Embryonic facial prominence (tissue), 1 donor: Measurements from ENCODE around the gene RBP5.

ENCODE experiments used
- DNase-seq: peaks from one replicate; pipeline ENCODE4 v3.0.0-alpha.2; 2016; ENCODE audit errors: extremely low spot score

Gene RBP5

GRCh38 chr12:7101047-7101693 lies 27.5 kb downstream of the RBP5 start:
- DNase-seq = no peak

GRCh38 chr12:7100239-7100638 lies 28.4 kb downstream of the RBP5 start:
- no peak for DNase-seq

GRCh38 chr12:7099290-7099996 lies 29.2 kb downstream of the RBP5 start:
- no peak for DNase-seq

DNA sequence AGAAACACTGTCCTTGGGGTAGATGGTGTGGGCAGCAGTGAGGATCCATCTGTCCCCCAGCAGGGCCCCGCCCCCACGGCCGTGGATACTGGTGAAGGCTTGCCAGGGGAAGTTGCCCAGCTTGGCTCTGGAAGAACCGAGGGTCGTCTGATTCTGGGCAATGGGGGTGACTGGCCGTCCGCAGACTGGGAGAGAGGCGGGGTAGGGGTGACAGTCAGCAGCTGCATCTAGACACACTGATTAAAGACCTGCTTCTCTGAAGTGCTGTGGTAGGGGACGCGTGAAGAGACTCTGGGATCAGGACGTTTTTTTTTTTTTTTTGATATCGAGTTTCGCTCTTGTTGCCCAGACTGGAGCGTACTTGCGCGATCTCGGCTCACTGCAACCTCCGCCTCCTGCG lies 31.7 kb downstream of the RBP5 start:
- DNase-seq = no peak

DNA sequence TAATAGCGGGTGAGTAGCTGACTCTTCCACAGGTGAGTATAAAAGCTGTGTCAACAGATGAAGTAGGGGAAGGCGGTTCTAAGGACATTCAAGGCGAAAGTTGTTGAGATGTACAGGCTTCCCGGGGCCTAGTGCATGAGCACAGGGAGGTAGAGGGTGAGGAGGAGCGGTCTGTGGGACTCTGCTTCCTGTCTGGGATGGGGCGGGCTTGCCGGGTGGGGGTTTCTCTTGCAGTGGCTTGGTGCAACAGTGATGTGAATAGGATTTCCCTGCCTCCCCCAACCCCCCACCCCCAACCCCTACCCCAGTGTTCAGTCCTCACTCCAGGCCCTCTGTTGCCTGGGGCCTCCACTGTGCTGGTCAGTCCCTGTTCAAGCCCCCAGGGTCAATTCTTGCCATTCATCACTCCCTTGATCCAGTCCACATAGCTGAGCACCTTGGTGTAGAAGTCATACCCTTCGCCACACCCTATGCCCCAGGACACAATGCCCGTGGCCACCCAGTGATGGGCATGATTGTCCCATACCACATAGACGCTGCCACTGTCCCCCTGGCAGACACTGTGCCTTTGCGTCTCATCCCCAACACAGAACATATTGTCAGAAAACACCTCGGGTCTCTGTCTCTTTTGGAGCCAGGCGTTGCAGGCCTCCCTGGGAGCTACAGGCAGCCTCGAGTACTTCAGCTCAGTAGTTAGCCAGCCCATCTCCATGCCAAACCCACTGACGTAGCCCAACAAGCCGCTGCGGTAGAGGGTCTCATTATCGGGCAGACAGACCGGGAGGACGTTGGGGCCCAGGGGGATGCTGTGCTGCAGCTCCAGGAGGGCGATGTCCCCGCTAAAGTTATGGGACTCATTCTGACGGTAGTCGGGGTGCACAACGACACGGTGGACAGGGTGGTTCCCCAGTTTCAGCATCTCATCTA lies 32.4 kb downstream of the RBP5 start:
- DNase-seq = no peak

GRCh38 chr12:7093892-7094291 lies 34.8 kb downstream of the RBP5 start:
- no peak for DNase-seq

- no peak for DNase-seq
Observed at GRCh38 chr12:7093486-7093885, 35.2 kb downstream of the RBP5 start.

GRCh38 chr12:7092986-7093460 lies 35.7 kb downstream of the RBP5 start:
- DNase-seq = no peak

- peak; percentile 61 for DNase-seq
Observed at GRCh38 chr12:7092229-7092985, 36.3 kb downstream of the RBP5 start, which contains the start of gene C1R. Gene C1R (minus strand): TSS chr12:7092445. CDS start chr12:7092388, 57 bp downstream.

- no peak for DNase-seq
Observed at GRCh38 chr12:7091660-7092228, 36.9 kb downstream of the RBP5 start.

DNA sequence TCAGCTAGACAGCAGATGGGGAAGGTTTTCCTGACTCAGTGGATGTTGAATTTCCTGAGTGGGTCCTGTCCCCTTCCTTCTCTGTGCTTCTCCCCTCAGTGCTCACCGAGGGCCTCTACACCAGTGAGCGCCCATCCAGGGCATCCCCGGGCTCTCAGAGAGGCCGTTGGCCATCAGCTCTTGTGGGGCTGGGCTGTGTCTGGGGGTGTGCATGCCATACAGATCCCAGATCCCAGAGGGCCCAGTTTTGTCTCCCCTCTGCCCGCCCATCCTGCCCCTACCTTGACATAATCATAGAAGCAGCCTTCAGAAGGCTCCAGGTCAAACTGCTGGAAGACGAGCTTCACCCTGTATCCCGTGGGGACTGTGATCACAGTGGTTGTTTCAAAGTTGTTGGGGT lies 37.5 kb downstream of the RBP5 start:
- no peak for DNase-seq

DNA sequence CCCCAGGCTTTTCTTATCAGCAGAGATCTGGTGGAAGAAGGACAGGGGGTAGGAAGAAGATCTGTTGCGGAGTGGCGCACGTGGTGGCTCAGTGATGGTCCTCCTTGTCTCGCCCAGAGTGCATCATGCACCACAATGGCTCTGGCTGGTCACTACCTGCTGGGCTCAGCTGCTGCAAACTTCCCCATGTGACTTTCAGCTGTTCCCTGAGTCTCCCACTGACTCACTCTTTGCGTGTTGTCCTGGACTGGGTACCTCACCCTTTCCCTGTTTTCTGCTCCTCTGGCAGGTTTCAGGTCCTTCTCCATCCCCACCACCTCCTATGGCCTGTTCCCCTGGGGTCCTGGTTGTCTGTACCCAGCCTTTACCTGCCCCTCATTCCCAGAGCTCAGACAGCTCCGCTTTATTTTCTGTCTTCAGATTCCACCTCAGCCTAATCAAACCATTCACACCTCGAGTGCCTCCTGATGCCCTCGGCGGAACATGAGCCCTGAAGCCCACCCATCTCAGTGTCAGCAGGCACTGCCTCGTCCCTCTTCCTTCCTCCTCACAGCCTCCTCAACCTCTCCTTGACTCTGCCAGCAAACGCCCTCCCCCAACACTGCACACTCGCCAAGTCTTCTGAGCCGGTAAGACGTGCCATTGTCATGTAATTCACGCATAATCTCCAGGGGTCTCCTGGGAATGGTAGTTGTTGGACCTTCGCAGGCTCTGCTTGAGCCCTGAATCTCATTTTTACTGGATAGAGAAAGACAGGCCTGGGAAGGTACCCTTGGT lies 38.3 kb downstream of the RBP5 start:
- DNase-seq = no peak

- no peak for DNase-seq
Observed at GRCh38 chr12:7089196-7089871, 39.4 kb downstream of the RBP5 start.

GRCh38 chr12:7083125-7083524 lies 45.6 kb downstream of the RBP5 start:
- no peak for DNase-seq

DNA sequence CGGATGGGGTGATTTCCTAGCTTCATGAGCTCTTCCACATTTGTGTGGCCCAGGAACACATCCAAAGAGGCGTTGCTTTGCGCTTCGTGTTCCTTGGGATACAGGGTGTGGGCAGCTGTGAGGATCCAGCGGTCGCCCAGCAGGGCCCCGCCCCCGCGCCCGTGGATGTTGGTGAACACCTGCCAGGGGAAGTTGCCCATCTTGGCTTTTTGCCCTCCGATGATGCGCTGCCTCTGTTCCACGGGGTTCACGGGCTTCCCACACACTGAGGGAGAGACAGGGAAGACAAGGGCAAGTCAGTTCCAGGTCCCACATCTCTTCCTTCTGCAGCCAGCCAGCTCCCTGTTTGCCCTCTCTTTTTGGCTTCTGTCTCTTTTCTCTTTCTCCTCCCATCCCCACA lies 47.7 kb downstream of the RBP5 start:
- no peak for DNase-seq

DNA sequence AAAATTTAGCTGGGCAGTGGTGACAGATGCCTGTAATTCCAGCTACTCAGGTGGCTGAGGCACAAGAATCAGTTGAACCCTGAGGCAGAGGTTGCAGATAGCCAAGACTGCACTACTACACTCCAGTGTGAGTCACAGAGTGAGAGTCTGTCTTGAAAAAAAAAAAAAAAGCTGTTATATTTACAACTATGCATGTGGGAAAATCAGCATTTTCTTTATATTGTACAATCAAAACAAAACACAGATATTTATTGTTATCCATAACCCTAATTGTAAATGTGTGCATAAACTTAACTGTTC lies 48.9 kb downstream of the RBP5 start:
- no peak for DNase-seq

DNA sequence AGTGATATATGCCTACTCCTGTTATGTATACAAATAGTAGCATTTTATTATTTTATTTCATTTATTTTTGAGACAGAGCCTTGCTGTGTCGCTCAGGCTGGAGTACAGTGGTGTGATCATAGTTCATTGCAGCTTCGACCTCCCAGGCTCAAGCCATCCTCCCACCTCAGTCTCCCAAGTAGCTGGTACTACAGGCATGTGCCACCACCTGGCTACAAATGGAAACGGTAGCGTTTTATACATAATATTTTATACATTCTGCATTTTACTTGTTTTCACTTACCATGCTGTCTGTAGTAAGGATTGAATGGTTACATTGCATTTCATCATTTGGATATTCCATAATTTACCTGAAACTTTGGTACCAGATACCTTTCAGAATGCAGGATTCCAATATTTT lies 50.5 kb downstream of the RBP5 start:
- DNase-seq = no peak

GRCh38 chr12:7076493-7076892 lies 52.2 kb downstream of the RBP5 start:
- no peak for DNase-seq

DNA sequence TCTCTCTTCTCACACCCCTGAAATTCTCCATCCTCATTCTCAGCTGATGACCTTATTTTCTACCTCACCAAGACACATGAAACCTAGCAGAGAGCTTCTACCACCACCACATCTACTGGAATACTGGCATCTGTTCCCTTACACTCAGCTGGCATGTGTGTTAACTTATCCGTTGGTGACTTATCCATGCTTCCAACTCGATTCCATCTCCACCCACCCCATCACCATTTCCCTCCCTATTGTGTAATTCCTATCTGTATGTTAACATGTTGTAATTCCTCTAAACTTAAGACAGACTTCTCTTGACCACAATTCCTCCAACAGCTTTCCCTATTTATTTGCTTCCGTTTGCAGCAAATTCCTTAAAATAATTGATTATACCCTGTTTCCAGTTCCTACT lies 52.8 kb downstream of the RBP5 start:
- no peak for DNase-seq

DNA sequence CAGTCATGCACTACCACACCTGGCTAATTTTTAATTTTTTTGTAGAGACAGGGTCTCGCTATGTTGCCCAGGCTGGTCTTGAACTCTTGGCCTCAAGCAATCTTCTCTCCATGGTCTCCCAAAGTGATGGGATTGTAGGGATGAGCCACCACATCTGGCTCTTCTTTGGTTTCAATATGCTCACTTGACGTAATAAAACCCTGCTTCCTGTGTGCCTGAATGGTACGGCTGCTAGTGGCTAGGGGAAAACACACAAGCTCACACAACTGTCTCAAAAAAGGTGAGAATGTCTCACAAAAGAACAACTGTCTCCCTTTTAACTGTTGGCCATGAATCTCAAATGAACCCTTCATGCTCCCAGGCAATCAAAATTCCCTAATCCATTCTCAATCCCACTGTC lies 53.2 kb downstream of the RBP5 start:
- DNase-seq = no peak
